IMR-90 (cell line): ENCODE results near the gene SORL1. TPM values are rescaled to one million over a fixed set of nuclear protein-coding genes. Genes with fewer than 3 reads are reported as not detected.

Source experiments
- ATAC-seq: fragments of 200-7000 bp; cut with Tn5 transposase; 2 replicates; pipeline ENCODE4 v1.9.1; 2020; ENCODE audit warnings: low read depth, mild to moderate bottlenecking, moderate library complexity
- BruUV-seq: library from RNA; stranded (reverse); fragments of 400-500 nt; replicated peaks from 2 replicates; lab custom pipeline; 2021; lab: Mats Ljungman, UMichigan
- CTCF ChIA-PET: fragments of 300-600 bp; formaldehyde crosslinking; extraction: SDS; loops from one replicate; lab custom pipeline; 2021; ENCODE audit warnings: antibody characterized with exemption; lab: Yijun Ruan, JAX
- POLR2A ChIA-PET: fragments of 300-600 bp; sonication (Branson Sonifier 250); formaldehyde crosslinking; loops from one replicate; lab custom pipeline; 2022; ENCODE audit warnings: antibody characterized with exemption; ENCODE audit not compliant: unreplicated experiment; lab: Charles Lee
- DNase-seq: peaks from one replicate; pipeline ENCODE4 v3.0.0; 2013
- H2AFZ ChIP-seq: replicated peaks from 2 replicates; pipeline ENCODE3; 2013; ENCODE audit warnings: low read length, mild to moderate bottlenecking; ENCODE audit not compliant: poor library complexity
- H2AK5ac ChIP-seq: 2 replicates; pipeline ENCODE4 v1.6.1; 2013; ENCODE audit warnings: low read depth, low read length, inconsistent platforms
- H2AK9ac ChIP-seq: replicated peaks from 2 replicates; pipeline ENCODE3; 2013; ENCODE audit warnings: mild to moderate bottlenecking, low read depth, low read length, moderate library complexity; ENCODE audit not compliant: poor library complexity
- H2BK120ac ChIP-seq: 2 replicates; pipeline ENCODE4 v1.6.1; 2013; ENCODE audit warnings: low read depth, low read length, inconsistent platforms
- H2BK15ac ChIP-seq: 3 replicates; pipeline ENCODE4 v1.6.1; 2013; ENCODE audit warnings: low read depth, low read length, inconsistent platforms
- H2BK20ac ChIP-seq: 2 replicates; pipeline ENCODE4 v1.6.1; 2013; ENCODE audit warnings: low read depth, mild to moderate bottlenecking, inconsistent platforms, low read length, moderate library complexity
- H2BK5ac ChIP-seq: 2 replicates; pipeline ENCODE4 v1.6.1; 2013; ENCODE audit warnings: mild to moderate bottlenecking, low read depth, low read length, inconsistent platforms; ENCODE audit not compliant: poor library complexity, severe bottlenecking
- H3K14ac ChIP-seq: replicated peaks from 2 replicates; pipeline ENCODE4 v1.6.1; 2013; ENCODE audit warnings: low read depth, low read length, inconsistent platforms
- H3K18ac ChIP-seq: 2 replicates; pipeline ENCODE4 v1.6.1; 2013; ENCODE audit warnings: low read depth, low read length, control low read depth
- H3K23ac ChIP-seq: 2 replicates; pipeline ENCODE4 v1.6.1; 2013; ENCODE audit warnings: low read depth, low read length, inconsistent platforms
- H3K27ac ChIP-seq: 2 replicates; pipeline ENCODE4 v1.5.1; 2013; ENCODE audit warnings: mild to moderate bottlenecking, control low read depth, low read length; ENCODE audit not compliant: insufficient read depth
- H3K27me3 ChIP-seq: 2 replicates; pipeline ENCODE4 v1.6.1; 2013; ENCODE audit warnings: low read length; ENCODE audit not compliant: control insufficient read depth, insufficient read depth
- H3K36me3 ChIP-seq: 2 replicates; pipeline ENCODE4 v1.6.1; 2013; ENCODE audit warnings: low read length, mixed read lengths; ENCODE audit not compliant: control insufficient read depth, insufficient read depth
- H3K4ac ChIP-seq: 2 replicates; pipeline ENCODE4 v1.6.1; 2013; ENCODE audit warnings: low read depth, low read length, inconsistent platforms
- H3K4me1 ChIP-seq: 2 replicates; pipeline ENCODE4 v1.6.1; 2013; ENCODE audit warnings: low read length, mixed read lengths; ENCODE audit not compliant: control insufficient read depth, insufficient read depth
- H3K4me2 ChIP-seq: 2 replicates; pipeline ENCODE4 v1.6.1; 2013; ENCODE audit warnings: low read depth, mild to moderate bottlenecking, control low read depth, low read length, moderate library complexity
- H3K4me3 ChIP-seq: 2 replicates; pipeline ENCODE4 v1.5.1; 2013; ENCODE audit warnings: low read depth, mild to moderate bottlenecking, control low read depth, low read length, moderate library complexity; ENCODE audit not compliant: insufficient read depth
- H3K56ac ChIP-seq: 2 replicates; pipeline ENCODE4 v1.6.1; 2013; ENCODE audit warnings: low read length, inconsistent platforms; ENCODE audit not compliant: insufficient read depth; ENCODE audit errors: extremely low read depth
- H3K79me1 ChIP-seq, 2 experiments: 2 replicates each; pipeline ENCODE4 v1.6.1; 2013; ENCODE audit warnings: low read length in 2 of 2, inconsistent platforms in 1 of 2, low read depth in 1 of 2
- H3K9ac ChIP-seq: 2 replicates; pipeline ENCODE4 v1.6.1; 2013; ENCODE audit warnings: low read depth, low read length, control low read depth
- H3K9me1 ChIP-seq: 2 replicates; pipeline ENCODE4 v1.6.1; 2013; ENCODE audit warnings: low read length, inconsistent platforms; ENCODE audit not compliant: insufficient read depth
- H3K9me3 ChIP-seq: 2 replicates; pipeline ENCODE4 v1.6.1; 2013; ENCODE audit warnings: low read length; ENCODE audit not compliant: control insufficient read depth, insufficient read depth
- H4K20me1 ChIP-seq: 2 replicates; pipeline ENCODE4 v1.6.1; 2013; ENCODE audit warnings: low read length, inconsistent platforms; ENCODE audit not compliant: insufficient read depth
- H4K5ac ChIP-seq: 2 replicates; pipeline ENCODE4 v1.6.1; 2013; ENCODE audit warnings: mild to moderate bottlenecking, low read depth, low read length, control low read depth
- H4K8ac ChIP-seq, 2 experiments: 2 replicates each; pipeline ENCODE4 v1.6.1; 2013; ENCODE audit warnings: low read depth in 2 of 2, low read length in 2 of 2, control low read depth in 1 of 2, inconsistent platforms in 1 of 2
- H4K91ac ChIP-seq: 2 replicates; pipeline ENCODE4 v1.6.1; 2013; ENCODE audit warnings: low read depth, low read length, inconsistent platforms; ENCODE audit not compliant: insufficient read depth
- CEBPB ChIP-seq: IDR thresholded peaks from 2 replicates; pipeline ENCODE4 v1.6.1; 2012; ENCODE audit warnings: low read depth, low read length, improper control_type of control experiment
- WGBS, 2 experiments: methylation state at CpG; one replicate each; pipeline versions ENCODE4 v1.1.5 to v1.1.7; 2013; ENCODE audit warnings: missing lambda C conversion rate in 2 of 2; ENCODE audit not compliant: insufficient read length in 1 of 2; ENCODE audit errors: extremely low coverage in 2 of 2; 5-methylcytosine and 5-hydroxymethylcytosine counted together
- dilution Hi-C: fragments of 300-500 bp; cut with HindIII; formaldehyde crosslinking; loops from one replicate; pipeline ENCODE4 v1.14.3; 2018; ENCODE audit warnings: low sequenced_read_pairs; ENCODE audit not compliant: unreplicated experiment
- in situ Hi-C: fragments of 300-500 bp; cut with MboI; formaldehyde crosslinking; loops from 3 replicates; pipeline ENCODE4 v1.14.3; 2019; ENCODE audit warnings: low sequenced_read_pairs, inconsistent platforms, mixed read lengths
- intact Hi-C: fragments of 100-400 bp; cut with micrococcal nuclease; formaldehyde crosslinking; loops from 2 replicates; pipeline ENCODE4 v1.10.0; 2022
- polyA plus RNA-seq, 3 experiments: library from polyadenylated mRNA; depleted of rRNA; stranded (reverse); fragments of >200 nt; gene quantifications; 2 replicates each; pipeline ENCODE4 v1.2.3, GENCODE V29; 2012; ENCODE audit warnings: low replicate concordance in 1 of 3
- total RNA-seq: library from RNA; depleted of rRNA; stranded (reverse); fragments of >200 nt; gene quantifications from 2 replicates; pipeline ENCODE4 v1.2.3, GENCODE V29; 2012

Gene SORL1
- total and polyA plus RNA-seq, 2 of the 4 experiments (the other 2 are of a cell fraction) = 1.0 to 2.0 TPM

- Histone ChIP-seq H3K9me3 (no peaks in the 10 kb centered on the region), H3K27me3 (peaks cover 1% of the 10 kb centered on the region; the same call in 1 of the 2 replicates), H3K4me1 (no peaks in the 10 kb centered on the region; the same call in 1 of the 2 replicates), H2BK5ac (no peak overlapping the region), H2AK9ac (no peak overlapping the region), H4K5ac (no peak overlapping the region), H3K9me1 (no peaks in the 10 kb centered on the region), H4K8ac (no peak overlapping the region), H4K20me1 (no peaks in the 10 kb centered on the region), H3K23ac (no peak overlapping the region), H3K4me2 (no peak overlapping the region), H3K14ac (no peak overlapping the region), H2BK20ac (no peak overlapping the region), H4K91ac (no peak overlapping the region), H2BK15ac (no peak overlapping the region), H3K18ac (no peak overlapping the region), H3K79me1 (no peaks in the 10 kb centered on the region), H3K36me3 (no peaks in the 10 kb centered on the region), H2AK5ac (no peak overlapping the region), H3K4me3 (no peak overlapping the region), H3K56ac (no peak overlapping the region), H2BK120ac (no peak overlapping the region), H3K9ac (no peak overlapping the region), H3K27ac (no peak overlapping the region), H2AFZ (no peak overlapping the region), H3K4ac (no peak overlapping the region)
- WGBS, 2 experiments = no CpG with 5 or more reads among the region's 6 CpGs
- ChIA-PET POLR2A (no interaction called here), CTCF (no interaction called here)
- in situ Hi-C loops (no loop called here), dilution Hi-C loops (no loop called here), intact Hi-C loops (no loop called here)
- no TSS peak for BruUV-seq
- no peak for ATAC-seq
- no peak for TF ChIP-seq CEBPB
- no peak for DNase-seq
Measured at GRCh38 chr11:121543836-121544380, 91.8 kb downstream of the SORL1 start.
